Suppressor macrophage treated with lipopolysaccharide for 1 hour (primary cell): ENCODE measurements around the gene PARVB.
"Not testable (repeated sequence)": the region's sequence is repeated elsewhere in the genome, so short reads cannot be mapped to it uniquely, and the experiment has no call there.

ENCODE experiments used
- DNase-seq, 3 donors: peaks; one replicate each; pipeline ENCODE4 v3.0.0-alpha.2; 2020 to 2022

The PARVB gene

DNA sequence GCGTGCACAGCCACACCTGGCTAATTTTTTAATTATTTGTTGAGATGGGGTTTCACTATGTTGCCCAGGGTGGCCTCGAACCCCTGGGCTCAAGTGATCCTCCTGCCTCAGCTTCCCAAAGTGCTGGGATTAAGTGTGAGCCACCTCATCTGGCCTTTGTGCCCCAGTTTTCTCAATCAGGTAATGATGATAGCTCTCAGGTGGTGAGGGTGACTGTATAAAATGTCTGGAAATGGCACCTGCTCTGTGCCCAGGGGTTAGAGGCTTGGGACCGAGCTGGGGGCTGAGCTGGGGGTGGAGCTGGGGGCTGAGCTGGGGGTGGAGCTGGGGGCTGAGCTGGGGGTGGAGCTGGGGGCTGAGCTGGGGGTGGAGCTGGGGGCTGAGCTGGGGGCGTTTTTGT, 32.5 kb downstream of the PARVB start:
- not testable (repeated sequence) for DNase-seq

DNA sequence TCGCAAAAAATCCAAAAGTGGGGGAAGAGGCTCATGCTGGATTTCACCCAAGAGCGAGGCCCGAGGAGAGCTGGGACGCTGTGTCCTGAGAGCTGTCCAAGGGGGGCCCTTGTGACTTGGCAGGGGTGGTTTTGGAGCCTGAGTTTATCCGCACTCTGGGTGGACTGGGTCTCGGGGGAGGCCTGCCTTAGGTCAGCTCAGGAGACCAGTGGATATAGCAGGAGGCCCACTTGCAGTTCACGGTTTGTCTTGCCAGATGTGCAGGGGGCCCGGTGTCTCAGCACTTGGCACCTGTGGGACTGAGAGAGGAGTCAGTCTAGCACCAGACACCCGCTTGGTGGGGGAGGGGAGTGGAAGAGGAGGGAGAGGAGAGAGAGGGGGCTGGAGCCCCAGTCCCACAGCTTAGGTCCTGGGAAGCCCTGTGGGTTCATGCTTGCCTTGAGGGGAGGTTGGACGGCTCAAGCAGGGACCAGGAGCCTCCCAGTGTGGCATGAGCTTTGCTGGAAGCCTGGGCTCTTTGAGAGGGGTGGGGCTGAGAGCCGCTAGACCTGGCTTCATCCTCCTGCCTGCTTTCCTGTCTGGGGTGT, 33.4 kb downstream of the PARVB start:
- no peak for DNase-seq

- DNase-seq, result no peak
Observed at GRCh38 chr22:44063462-44064371, 39.6 kb downstream of the PARVB start.

DNA sequence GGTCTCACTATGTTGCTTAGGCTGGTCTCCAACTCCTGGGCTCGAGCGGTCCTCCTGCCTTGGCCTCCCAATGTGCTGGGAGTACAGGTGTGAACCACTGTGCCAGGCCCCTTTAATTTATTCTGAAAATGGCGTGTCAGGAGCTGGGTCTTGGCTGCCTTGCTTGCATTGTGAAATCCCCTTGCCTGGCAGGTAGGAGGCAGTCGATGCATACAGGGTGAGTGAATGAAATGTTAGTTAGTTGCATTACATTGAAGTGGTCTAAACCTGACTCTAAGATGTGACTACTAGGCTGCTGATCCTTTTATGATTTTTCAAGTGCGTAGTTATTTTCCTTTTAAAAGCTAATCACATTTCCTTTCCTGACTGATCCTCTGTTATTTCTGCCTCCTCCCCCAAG, 42.9 kb downstream of the PARVB start:
- DNase-seq, result no peak

- DNase-seq, result no peak
Observed at GRCh38 chr22:44067901-44068300, 43.8 kb downstream of the PARVB start.

- DNase-seq, result peak; percentile 94 to 95 (median 94)
Observed at GRCh38 chr22:44068422-44069191, 44.5 kb downstream of the PARVB start.

GRCh38 chr22:44070029-44070428, 45.9 kb downstream of the PARVB start:
- no peak for DNase-seq

- no peak for DNase-seq
Observed at GRCh38 chr22:44071781-44072326, 47.8 kb downstream of the PARVB start.

GRCh38 chr22:44074337-44074984, 50.4 kb downstream of the PARVB start:
- DNase-seq, result no peak

DNA sequence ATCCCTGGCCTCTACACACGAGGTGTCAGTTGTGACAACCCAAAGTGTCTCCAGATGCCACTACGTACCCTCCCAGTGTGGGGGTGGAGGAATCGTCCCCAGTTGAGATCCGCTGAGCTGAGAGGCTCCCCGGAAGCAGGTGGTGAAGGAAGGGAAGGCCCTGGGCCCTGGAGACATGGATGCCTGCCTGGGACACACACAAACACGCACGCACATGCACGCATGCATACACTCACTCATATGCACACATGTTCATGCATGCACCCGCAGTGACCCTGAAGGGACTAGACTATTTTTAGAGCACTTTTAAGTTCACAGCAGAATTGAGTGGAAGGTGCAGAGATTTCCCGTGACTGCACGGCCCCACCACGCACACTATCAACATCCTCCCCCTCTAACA, 50.9 kb downstream of the PARVB start:
- no peak for DNase-seq

- DNase-seq, result no peak
Observed at GRCh38 chr22:44075670-44076069, 51.6 kb downstream of the PARVB start.

DNA sequence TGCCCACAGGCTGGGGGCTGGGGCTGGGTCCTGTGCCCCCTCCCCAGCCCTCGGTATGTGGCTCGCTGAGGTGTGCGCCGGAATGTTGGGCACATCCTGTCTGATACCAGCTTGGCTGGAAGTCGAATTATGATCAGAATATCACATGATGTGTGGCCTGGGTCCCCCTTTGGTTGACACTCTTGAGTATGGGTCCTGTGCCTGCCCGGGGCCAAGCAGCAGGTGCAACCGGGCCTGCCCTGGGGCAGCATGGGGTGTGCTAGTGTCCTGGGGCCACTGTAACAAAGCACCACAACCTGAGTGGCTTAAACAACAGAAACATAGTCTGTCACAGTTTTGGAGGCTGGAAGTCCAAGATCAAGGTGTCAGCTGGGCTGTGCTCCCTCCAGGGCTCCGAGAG, 52.7 kb downstream of the PARVB start:
- DNase-seq, result no peak

DNA sequence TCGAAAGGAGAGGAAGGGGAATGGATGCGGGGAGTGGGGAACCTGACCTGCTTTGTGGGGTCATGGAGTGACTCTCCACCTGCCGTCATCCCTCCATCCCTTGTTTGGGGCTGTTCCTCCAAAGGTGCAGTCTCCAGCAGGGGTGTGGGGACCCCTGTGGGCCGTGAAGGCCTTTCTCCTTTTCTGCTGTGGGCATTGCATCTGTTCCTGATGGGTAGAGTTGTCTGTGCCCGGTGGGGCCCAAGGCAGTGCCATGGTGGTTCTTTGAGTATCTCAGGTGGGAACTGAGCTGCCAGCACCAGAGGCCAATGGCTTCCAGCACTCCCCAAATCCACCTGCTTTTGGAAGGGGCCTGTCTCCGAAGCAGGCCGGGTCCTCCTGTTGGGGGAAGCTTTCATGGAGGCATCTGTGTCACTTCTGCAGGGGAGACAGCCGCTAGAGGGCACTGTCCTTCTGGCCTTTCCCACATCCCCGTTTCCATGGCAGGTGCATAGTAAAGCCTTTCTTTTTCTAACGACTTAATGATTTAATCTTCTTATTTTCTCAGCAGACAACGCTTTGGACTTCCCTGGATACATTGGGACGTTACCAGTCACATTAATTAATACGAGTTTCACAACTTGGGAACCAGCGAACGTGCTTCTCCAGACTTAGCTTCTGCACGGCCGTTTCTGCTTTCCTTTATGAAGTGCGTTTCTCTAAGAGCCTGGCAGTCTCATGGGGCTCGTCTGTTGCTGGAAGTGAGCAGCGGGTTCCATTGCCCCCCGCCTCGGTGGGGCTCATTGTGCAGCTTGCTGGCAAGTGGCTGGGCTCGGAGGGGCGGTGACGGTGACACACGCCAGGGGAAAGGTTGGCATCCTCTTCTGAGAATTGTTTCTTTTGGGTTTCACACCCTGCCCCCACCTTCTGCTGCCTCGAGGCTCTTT, 57.1 kb downstream of the PARVB start:
- DNase-seq, result peak; percentile 65 to 81 (median 77)

- DNase-seq, result no peak
Observed at GRCh38 chr22:44082801-44083200, 58.7 kb downstream of the PARVB start.

GRCh38 chr22:44084044-44084772, 60.1 kb downstream of the PARVB start:
- no peak for DNase-seq

DNA sequence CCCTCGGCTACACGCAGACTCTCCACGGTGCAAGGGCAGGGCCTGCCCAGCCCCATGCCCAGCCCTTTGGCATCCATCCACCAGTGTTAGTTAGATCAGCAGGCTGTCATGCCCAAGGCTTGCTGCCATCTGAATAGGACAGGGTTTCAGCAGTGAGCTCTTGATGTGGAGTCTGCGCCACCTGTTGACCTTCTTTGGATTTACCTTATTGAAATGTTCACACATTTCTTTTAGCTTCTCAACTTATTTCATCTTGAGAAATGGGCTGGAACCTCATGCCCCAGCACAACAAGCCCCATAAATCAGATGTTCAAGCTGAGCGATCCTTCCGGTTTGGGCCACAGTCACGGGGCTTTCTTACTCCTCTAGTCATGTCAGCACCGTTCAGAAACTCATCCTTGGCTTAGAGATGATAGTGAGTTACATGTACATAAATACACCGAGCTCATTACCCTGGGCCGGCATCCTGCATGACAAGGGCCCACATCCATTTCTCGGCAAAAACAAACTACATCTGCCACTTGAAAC, 61.7 kb downstream of the PARVB start:
- DNase-seq, result peak; percentile 51 to 60 (median 52)

DNA sequence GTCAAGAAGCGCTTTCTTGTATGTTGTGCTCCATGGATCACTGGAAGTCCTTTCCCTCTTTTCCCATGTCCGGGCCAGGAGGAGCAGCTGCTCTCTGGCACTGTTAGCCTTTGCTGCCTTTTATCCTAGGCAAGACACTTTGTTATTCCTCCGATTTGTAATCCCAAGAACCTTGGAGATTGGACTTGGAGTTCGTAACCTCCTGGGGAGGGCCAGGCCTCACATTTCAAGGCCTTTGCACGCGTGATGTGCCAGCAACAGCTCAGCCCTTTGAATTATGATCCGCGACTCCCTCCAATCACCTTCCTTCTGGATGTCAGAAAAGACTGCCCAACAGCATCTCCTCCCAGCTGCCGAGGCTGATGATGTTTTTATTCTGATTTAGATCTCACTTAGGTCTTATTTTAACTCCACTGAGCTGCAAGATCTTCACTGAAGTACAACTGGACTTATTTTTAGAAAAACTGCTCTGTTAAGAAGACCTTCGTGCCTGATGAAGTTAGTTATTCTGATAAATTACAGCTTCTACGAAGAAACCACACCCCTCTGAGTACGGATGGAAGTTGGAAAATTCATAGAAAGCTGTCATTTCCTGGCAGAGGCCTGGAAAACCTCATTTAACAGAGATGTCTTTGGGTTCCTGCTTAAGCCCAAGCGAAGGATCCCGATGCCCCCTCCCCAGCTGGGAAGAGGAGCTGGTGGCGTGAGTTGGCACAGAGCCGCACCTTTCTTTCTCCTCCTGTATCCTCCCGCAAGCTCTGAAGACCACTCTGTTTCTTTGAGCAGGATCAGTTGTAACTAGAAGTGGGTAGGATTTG, 62.4 kb downstream of the PARVB start:
- DNase-seq, result no peak

DNA sequence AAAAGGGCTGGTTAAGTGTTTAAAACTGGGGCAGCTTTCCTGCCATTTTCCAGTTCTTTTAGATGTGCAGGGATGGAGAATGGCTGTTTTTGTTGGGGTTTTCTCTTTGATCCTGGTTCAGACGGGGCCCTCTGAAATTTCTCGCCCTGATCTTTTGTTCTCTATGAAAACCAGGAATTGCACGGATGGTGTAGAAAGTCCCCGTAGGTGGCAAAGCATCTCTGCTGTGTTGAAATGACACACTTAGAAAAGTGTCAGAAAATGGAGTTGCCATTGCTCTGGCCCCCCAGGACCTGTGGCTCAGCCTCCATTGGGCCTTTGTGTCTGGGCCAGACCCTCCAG, 63.0 kb downstream of the PARVB start:
- no peak for DNase-seq

DNA sequence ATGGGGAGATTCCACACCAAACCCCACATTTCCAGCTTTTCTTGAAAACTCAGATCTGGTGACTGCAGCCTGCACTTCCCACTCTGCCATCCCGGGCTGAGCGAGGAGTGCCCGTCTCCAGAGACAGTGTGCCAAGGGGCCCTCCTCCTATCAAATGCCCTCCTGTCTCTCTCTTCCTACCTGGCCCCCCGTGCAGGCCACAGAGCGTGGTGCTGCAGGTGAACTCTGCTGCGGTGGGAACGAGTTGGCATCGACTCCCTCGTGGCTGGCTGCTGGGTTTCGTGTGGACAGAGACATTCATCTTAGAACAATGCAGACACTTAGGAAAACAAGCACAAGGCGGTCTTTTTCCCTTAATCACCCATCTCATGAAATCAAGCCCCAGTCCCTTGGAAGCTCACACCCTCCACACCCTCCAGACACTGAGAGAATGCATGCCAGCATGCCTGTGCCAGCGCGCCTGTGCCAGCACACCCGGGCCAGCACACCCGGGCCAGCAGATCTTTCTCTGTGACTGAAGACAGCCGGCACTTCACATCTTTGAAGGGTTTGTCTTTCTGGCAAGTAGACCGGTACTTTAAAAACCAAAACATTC, 65.0 kb downstream of the PARVB start:
- DNase-seq, result no peak
